Sigmoid colon (tissue), 3 donors: Measurements from ENCODE around the gene KLF16.

ENCODE experiments used
- CTCF ChIP-seq, 4 experiments: fragments of 450-650 bp in 3 of 4; fragments of 200-600 bp in 1 of 4; IDR thresholded peaks; one replicate each; pipeline ENCODE4 v1.5.1; 2016 to 2019; ENCODE audit warnings: antibody characterized with exemption in 4 of 4, mild to moderate bottlenecking in 3 of 4, moderate library complexity in 2 of 4
- POLR2A ChIP-seq, 2 donors: fragments of 450-650 bp; IDR thresholded peaks; one replicate each; pipeline ENCODE4 v1.6.1; 2016; ENCODE audit warnings: antibody characterized with exemption in 2 of 2, mild to moderate bottlenecking in 2 of 2, moderate library complexity in 2 of 2

GRCh38 chr19:1853295-1854038 lies 9.9 kb downstream of the KLF16 start:
- TF ChIP-seq CTCF (IDR thresholded peaks at IDR 0.05): peak; percentile 68 to 88 (median 80)
- no peak for TF ChIP-seq POLR2A (IDR thresholded peaks at IDR 0.05)
